ENCODE results near the gene MEIOB. TPM values are rescaled to one million over a fixed set of nuclear protein-coding genes. Genes with fewer than 3 reads are reported as not detected.

Gene MEIOB
- total RNA-seq, 6 experiments from 2014 or later = not detected

GRCh38 chr16:1857433-1858097, 14.4 kb downstream of the MEIOB start:
- H3K27me3 Mint-ChIP-seq (ENCODE audit: insufficient read depth) = peaks cover 51% of the 10 kb centered on the region
- H3K36me3 Mint-ChIP-seq (ENCODE audit: low read depth) = no peaks in the 10 kb centered on the region
- no peak for TF ChIP-seq CTCF (IDR thresholded peaks at IDR 0.05)
- H3K27ac Mint-ChIP-seq = no peak overlapping the region
- 0 out of 2 replicates have a peak, but pooled peaks cover 5% of the 10 kb centered on the region for H3K4me1 Mint-ChIP-seq (ENCODE audit: low read depth)
- no peak overlapping the region for H3K4me3 Mint-ChIP-seq
- no peak for DNase-seq
- H3K9me3 Mint-ChIP-seq = no peaks in the 10 kb centered on the region

GRCh38 chr16:1851793-1852192, 20.2 kb downstream of the MEIOB start:
- Mint-ChIP-seq H3K36me3 (ENCODE audit: low read depth) (no peaks in the 10 kb centered on the region), H3K27me3 (ENCODE audit: insufficient read depth) (peaks cover 28% of the 10 kb centered on the region), H3K4me1 (ENCODE audit: low read depth) (0 out of 2 replicates have a peak, but pooled peaks cover 5% of the 10 kb centered on the region), H3K4me3 (no peak overlapping the region), H3K27ac (no peak overlapping the region), H3K9me3 (no peaks in the 10 kb centered on the region)
- no peak for TF ChIP-seq CTCF (IDR thresholded peaks at IDR 0.05)
- no peak for DNase-seq

- no peak for TF ChIP-seq CTCF (IDR thresholded peaks at IDR 0.05)
- DNase-seq = no peak
- Mint-ChIP-seq H3K9me3 (no peaks in the 10 kb centered on the region), H3K27me3 (ENCODE audit: insufficient read depth) (peaks cover 30% of the 10 kb centered on the region), H3K27ac (no peak overlapping the region), H3K36me3 (ENCODE audit: low read depth) (no peaks in the 10 kb centered on the region), H3K4me3 (no peak overlapping the region), H3K4me1 (ENCODE audit: low read depth) (0 out of 2 replicates have a peak, but pooled peaks cover 5% of the 10 kb centered on the region)
Observed at GRCh38 chr16:1850981-1851380, 21.0 kb downstream of the MEIOB start.

- H3K27ac Mint-ChIP-seq = no peak overlapping the region
- H3K4me3 Mint-ChIP-seq = no peak overlapping the region
- H3K9me3 Mint-ChIP-seq = no peaks in the 10 kb centered on the region
- no peaks in the 10 kb centered on the region for H3K36me3 Mint-ChIP-seq (ENCODE audit: low read depth)
- peaks cover 11% of the 10 kb centered on the region for H3K27me3 Mint-ChIP-seq (ENCODE audit: insufficient read depth)
- H3K4me1 Mint-ChIP-seq (ENCODE audit: low read depth) = no peaks in the 10 kb centered on the region
- no peak for DNase-seq
- TF ChIP-seq CTCF (IDR thresholded peaks at IDR 0.05) = no peak
Observed at GRCh38 chr16:1846416-1846815, 25.5 kb downstream of the MEIOB start.

- Mint-ChIP-seq H3K27ac (no peak overlapping the region), H3K36me3 (ENCODE audit: low read depth) (no peaks in the 10 kb centered on the region), H3K9me3 (no peaks in the 10 kb centered on the region), H3K4me1 (ENCODE audit: low read depth) (no peaks in the 10 kb centered on the region), H3K4me3 (no peak overlapping the region), H3K27me3 (ENCODE audit: insufficient read depth) (peaks cover 12% of the 10 kb centered on the region)
- no peak for DNase-seq
- no peak for TF ChIP-seq CTCF (IDR thresholded peaks at IDR 0.05)
Observed at GRCh38 chr16:1845985-1846384, 26.0 kb downstream of the MEIOB start.
